KBM-7 (cell line): ENCODE measurements around the gene PRKRIP1.
"Not testable (repeated sequence)": the region's sequence is repeated elsewhere in the genome, so short reads cannot be mapped to it uniquely, and the experiment has no call there.

Experiments used
- DNase-seq: peaks from one replicate; pipeline ENCODE4 v3.0.0-alpha.2; 2015
- in situ Hi-C: fragments of 300-500 bp; cut with MboI; formaldehyde crosslinking; loops from 2 replicates; pipeline ENCODE4 v1.14.3; 2020; ENCODE audit warnings: low sequenced_read_pairs, low pct_unique_long_range_greater_than_20kb, mixed read lengths

PRKRIP1 gene

GRCh38 chr7:102451371-102452054 lies 55.4 kb downstream of the PRKRIP1 start:
- DNase-seq, result no peak
- in situ Hi-C loops, result loop anchor here (25.0 kb wide), 1 partner anchor 889 kb away; no protein-coding TSS in a partner anchor

DNA sequence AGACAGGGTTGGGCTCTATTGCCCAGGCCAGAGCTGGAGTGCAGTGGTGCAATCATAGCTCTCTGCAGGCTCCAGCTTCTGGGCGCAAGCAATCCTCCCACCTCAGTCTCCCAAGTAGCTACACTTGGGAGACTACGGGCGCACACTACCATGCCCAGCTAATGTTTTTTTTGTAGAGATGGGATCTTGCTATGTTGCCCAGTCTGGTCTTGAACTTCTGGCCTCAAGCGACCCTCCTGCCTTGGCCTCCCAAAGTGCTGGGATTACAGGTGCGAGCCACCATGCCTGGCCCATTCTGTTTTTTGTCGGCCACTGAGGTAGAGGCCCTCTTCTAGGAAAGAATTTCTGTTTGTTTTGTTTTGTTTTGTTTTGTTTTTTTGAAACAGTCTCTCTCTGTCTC lies 56.3 kb downstream of the PRKRIP1 start:
- in situ Hi-C loops, result loop anchor here (25.0 kb wide), 1 partner anchor 890 kb away; no protein-coding TSS in a partner anchor
- no peak for DNase-seq

DNA sequence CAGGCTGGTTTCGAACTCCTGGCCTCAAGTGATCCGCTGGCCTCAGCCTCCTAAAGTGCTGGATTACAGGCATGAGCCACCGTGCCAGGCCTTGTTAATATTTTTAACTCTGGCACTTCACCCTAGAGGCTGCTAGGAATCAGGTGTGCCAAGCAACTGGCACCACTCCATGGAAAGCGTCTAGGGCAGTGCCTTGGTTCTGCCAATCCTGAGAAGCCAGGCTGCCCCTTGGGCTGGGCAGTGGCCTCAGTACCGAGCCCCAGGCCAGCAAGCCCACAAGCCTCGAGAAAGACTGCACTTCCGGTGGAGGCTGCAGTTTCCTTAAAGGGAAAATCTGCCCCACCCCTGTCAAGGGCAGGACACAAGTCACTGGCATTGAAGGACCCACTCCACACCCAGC lies 57.2 kb downstream of the PRKRIP1 start:
- in situ Hi-C loops, result loop anchor here (25.0 kb wide), 1 partner anchor 891 kb away; no protein-coding TSS in a partner anchor
- DNase-seq, result no peak

DNA sequence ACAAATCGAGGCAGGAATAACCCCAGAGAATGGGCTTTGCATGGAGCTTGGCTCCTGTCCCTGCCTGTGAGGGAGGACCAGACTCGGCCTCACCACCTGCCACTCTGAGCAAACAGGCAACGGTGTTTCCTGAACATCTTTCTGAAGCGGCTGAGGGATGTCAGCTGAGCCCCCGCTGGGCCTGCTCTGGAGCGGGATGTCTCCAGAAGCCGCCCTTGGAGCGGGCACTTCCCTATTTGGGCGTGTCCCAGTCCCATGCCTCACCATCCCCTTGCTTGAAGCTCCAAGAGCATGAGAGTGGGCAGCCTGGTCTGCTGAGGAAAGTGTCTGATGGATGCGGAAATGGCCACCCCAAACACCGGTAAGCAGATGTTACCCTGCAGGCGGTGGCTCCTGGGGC lies 58.3 kb downstream of the PRKRIP1 start:
- in situ Hi-C loops, result loop anchor here (25.0 kb wide), 1 partner anchor 892 kb away; no protein-coding TSS in a partner anchor
- DNase-seq, result no peak

DNA sequence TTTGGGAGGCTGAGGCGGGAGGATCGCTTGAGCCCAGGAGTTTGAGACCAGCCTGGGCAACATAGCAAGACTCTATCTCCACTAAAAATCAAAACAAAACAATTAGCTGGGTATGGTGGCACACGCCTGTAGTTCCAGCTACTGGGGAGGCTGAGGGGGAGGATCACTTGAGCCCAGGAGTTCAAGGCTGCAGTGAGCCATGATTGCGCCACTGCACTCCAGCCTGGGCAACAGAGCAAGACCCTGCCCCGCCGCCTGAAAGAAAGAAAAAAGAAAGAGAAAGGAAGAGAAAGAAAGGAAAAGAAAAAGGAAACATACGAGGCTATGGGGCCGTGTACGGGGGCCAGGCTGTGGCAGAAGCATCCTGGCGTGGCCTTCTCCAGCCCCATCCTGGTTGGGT lies 58.8 kb downstream of the PRKRIP1 start:
- not testable (repeated sequence) for DNase-seq
- in situ Hi-C loops, result loop anchor here (25.0 kb wide), 1 partner anchor 893 kb away; no protein-coding TSS in a partner anchor

- DNase-seq, result no peak
- in situ Hi-C loops, result loop anchor here (25.0 kb wide), 1 partner anchor 893 kb away; no protein-coding TSS in a partner anchor
These were observed 59.4 kb downstream of the PRKRIP1 start for GRCh38 chr7:102455596-102455995.

GRCh38 chr7:102456327-102456726 lies 60.2 kb downstream of the PRKRIP1 start:
- in situ Hi-C loops, result loop anchor here (25.0 kb wide), 1 partner anchor 894 kb away; no protein-coding TSS in a partner anchor
- no peak for DNase-seq

GRCh38 chr7:102457352-102457924 lies 61.3 kb downstream of the PRKRIP1 start:
- in situ Hi-C loops, result loop anchor here (25.0 kb wide), 1 partner anchor 895 kb away; no protein-coding TSS in a partner anchor
- DNase-seq, result no peak

DNA sequence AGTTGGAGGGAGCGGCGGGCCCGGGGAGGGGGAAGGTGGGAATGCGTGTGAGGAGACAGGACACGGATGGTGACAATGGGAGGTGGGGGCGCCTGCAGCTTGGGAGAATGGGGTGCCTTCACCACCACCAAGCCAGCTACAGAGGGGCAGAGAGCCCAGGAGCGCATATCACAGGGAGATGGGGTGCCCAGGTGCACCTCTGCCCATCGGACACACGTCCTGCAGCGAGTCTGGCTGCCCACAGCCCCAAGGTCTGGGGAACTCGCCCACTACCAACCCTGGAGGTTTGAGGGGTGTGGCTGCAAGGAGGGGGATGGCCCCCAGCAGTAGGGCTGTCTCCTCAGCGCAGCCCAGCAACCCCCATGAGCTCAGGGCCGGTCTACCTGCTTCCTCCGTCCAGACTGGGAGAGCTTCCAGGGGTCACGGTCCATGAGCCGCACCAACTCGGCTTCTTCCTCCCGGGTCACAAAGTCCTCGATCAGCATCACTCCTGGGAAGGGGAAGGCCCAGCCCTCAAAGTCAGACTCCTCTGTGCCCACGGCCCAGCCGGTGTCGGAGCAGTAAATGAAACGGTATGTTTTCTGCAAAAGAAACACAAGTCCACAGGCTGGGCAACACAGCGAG lies 63.2 kb downstream of the PRKRIP1 start:
- DNase-seq, result no peak
- in situ Hi-C loops, result loop anchor here (25.0 kb wide), 1 partner anchor 897 kb away; no protein-coding TSS in a partner anchor

DNA sequence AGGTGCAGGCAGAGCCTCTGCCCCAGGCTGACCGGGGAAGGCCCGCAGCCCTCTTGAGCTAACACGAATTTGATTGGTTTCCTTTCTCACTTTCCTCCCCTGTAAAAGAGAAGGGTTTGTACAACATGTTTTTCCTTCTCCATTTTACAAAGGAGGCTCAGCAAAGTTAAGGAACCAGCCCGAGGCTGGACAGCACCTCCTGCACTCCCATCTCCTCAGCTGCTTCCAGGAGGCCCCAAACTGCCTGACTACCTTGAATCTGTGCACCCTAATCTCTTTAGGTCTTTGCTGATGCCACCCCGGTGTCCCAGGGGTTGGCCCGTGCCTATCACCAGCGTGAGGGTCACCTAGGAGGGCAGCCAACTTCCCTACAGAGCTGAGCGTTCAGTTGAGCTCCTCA lies 64.3 kb downstream of the PRKRIP1 start:
- in situ Hi-C loops, result loop anchor here (25.0 kb wide), 1 partner anchor 898 kb away; no protein-coding TSS in a partner anchor

DNA sequence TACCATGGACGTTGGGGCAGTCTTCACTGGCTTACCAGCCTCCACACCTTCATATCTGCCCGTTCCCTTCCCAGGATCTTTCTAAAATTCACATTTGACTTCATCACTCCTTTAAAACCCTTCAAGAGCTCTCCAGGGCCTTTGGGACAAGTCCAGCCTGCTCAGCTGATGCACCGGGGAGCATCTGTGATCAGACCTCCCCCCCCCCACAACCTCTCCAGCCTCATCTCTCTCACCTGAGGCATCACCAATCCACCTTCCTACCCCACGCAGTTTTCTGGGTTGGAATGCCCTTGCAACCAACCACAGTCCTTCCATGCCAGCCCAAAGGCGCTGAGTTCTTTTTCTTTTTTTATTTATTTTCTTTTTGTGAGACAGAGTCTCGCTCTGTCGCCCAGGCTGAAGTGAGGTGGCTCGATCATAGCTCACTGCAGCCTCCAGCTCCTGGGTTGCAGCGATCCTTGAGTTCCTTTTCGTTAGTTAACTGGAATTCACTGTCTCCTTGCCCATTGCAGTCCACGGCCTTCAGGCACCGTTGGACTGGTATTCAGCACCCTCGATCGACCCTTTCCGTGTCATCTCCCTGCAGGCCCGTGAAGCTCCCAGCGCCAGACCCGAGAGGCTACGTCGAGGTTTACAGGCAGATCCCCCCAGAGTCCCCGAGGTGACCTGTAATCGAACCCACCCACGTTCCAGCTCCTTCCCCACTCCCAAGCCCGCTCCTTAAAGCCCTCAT lies 67.8 kb downstream of the PRKRIP1 start:
- in situ Hi-C loops, result loop anchor here (25.0 kb wide), 1 partner anchor 902 kb away; no protein-coding TSS in a partner anchor
- peak; percentile 23 for DNase-seq

More for the DNA sequence above, 64.3 kb downstream of the PRKRIP1 start:
- DNase-seq, result no peak

- DNase-seq, result peak; percentile 92
These were observed 68.6 kb downstream of the PRKRIP1 start, which contains the start of the genes ALKBH4 and LRWD1 for GRCh38 chr7:102464577-102465280. ALKBH4 (minus strand) TSS chr7:102464863; CDS start chr7:102464836, 27 bp downstream. LRWD1 (plus strand) TSS chr7:102464984; CDS start chr7:102465081, 97 bp downstream.

GRCh38 chr7:102466097-102466496 lies 69.9 kb downstream of the PRKRIP1 start:
- in situ Hi-C loops, result loop anchor here (25.0 kb wide), 1 partner anchor 904 kb away; no protein-coding TSS in a partner anchor
- DNase-seq, result no peak

More at GRCh38 chr7:102464577-102465280, 68.6 kb downstream of the PRKRIP1 start, which contains the start of the genes ALKBH4 and LRWD1:
- in situ Hi-C loops, result loop anchor here (25.0 kb wide), 1 partner anchor 902 kb away; no protein-coding TSS in a partner anchor

GRCh38 chr7:102467581-102468477 lies 71.7 kb downstream of the PRKRIP1 start:
- in situ Hi-C loops, result loop anchor here (25.0 kb wide), 1 partner anchor 906 kb away; no protein-coding TSS in a partner anchor
- no peak for DNase-seq

DNA sequence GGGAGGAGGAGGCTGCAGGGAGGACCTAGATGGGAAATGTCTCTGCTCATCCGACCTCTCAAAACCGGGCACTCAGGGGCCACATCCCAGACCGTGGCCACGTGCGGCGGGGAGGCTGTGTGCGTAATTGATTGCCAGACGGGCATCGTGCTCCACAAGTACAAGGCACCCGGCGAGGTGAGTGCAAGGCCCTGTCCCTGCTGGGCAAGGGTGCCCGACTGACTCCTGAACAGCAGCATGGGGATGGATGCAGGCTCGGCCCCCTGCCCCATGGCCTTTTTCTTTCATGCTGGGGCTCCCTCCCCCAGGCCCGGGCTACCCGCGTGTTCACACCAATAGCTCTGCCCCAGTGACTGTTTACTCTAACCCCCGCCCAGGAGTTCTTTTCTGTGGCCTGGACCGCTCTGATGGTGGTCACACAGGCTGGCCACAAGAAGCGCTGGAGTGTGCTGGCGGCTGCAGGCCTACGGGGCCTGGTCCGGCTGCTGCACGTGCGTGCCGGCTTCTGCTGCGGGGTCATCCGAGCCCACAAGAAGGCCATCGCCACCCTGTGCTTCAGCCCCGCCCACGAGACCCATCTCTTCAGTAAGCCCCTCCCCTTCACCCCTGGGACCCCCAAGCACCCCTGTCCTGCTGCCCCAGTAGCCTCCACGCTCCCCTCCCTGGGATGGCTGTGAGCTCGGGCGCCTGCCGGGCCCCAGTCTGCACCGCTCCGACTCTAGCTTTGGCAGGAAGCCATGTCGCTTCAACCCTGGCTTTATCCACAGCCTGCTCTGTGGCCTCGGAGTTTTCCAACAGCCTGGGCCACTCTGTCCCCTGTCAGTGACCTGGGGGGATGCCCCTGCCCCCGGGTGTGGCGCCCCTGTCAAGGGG lies 72.6 kb downstream of the PRKRIP1 start:
- in situ Hi-C loops, result loop anchor here (25.0 kb wide), 1 partner anchor 906 kb away; no protein-coding TSS in a partner anchor

More for the DNA sequence above, 72.6 kb downstream of the PRKRIP1 start:
- DNase-seq, result no peak
